DMS153 treated with DMSO at 0.1 percent for 48 hours (cell line): ENCODE results near the gene HTRA3.

Experiments
- DNase-seq: peaks from one replicate; lab custom pipeline; 2025; ENCODE audit not compliant: unreplicated experiment; lab: John Stamatoyannopoulos, UW

HTRA3 gene

DNA sequence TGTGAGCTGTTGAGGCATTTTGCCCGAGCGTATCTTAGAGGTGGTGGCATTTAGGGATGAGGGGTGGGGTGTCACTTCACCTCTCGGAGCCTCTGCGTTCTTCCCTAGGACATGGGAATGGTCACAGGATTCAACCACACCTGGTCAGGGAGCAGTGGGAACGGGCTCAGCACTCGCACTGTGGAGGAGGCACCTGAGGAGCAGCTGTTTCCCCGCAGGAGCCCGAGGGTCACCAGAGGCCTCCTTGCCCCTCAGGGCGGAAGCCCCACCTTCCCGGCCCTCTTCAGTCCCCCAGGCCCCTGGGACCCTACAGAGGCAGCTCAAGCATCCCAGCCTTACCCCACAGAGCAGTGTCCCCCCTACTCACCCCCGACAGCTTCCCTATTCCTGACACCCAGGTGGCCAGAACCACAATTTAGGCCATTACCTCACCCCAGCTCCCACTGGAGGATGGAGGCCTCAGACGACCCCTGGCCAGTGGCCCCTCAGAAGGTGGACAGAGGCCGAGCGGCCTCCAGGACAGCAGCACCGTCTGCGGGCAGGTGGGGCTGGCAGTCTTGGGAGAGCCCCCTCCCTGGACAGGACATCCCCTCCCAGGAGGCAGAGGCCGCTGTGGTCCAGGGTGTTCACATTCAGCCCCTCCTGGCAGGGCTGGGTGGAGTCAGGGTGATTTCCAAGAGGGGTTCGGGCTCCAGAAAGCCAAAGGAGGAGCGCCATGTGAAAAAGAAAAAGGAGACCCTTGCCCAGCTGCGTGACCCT, 4.2 kb upstream of the HTRA3 start:
- DNase-seq: no peak

DNA sequence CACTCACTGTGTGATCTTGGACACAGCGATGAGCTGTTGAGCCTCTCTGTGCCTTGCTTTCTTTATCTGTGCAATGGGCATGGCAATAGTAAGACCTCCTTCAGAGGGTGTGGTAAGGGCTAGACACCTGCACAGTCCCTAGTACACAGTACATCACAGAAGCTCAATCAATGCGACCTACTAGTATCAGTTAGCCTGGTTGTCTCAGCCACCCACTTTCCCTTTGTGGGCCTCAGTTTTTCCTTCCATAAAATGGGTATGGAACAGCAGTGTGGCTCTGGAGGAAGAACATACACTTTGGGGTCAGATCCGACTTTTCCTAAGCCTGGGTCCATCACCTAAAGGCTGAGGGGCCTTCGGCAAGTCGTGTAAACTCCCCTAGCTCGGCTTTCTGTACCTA, 3.5 kb upstream of the HTRA3 start:
- no peak for DNase-seq

DNA sequence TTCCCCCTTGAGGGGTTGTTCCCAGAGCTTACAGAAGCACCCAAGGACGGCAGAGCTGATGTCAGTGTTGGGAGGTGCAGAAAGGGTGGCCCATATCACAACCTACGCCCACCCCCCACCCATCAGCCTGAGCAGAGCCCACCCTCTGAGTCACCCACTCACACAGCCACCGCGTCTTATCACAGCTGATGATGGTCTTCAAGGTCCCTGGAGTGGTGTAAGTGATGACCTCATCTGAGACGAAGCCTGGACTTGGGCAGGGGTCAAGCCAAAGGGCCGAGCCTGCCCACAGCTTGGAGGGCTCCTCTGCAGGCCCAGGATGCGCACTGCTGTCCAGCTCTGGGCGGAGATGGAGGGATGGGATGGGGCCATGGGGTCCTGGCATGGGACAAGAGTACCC, 3.0 kb upstream of the HTRA3 start:
- DNase-seq: no peak

GRCh38 chr4:8267077-8267476, 2.5 kb upstream of the HTRA3 start:
- DNase-seq: no peak

GRCh38 chr4:8268211-8268610, 1.3 kb upstream of the HTRA3 start:
- DNase-seq: no peak

- no peak for DNase-seq
Measured at GRCh38 chr4:8268901-8269534, 536 bp upstream of the HTRA3 start.

- no peak for DNase-seq
Measured at GRCh38 chr4:8270418-8270771, 841 bp downstream of the HTRA3 start.

DNA sequence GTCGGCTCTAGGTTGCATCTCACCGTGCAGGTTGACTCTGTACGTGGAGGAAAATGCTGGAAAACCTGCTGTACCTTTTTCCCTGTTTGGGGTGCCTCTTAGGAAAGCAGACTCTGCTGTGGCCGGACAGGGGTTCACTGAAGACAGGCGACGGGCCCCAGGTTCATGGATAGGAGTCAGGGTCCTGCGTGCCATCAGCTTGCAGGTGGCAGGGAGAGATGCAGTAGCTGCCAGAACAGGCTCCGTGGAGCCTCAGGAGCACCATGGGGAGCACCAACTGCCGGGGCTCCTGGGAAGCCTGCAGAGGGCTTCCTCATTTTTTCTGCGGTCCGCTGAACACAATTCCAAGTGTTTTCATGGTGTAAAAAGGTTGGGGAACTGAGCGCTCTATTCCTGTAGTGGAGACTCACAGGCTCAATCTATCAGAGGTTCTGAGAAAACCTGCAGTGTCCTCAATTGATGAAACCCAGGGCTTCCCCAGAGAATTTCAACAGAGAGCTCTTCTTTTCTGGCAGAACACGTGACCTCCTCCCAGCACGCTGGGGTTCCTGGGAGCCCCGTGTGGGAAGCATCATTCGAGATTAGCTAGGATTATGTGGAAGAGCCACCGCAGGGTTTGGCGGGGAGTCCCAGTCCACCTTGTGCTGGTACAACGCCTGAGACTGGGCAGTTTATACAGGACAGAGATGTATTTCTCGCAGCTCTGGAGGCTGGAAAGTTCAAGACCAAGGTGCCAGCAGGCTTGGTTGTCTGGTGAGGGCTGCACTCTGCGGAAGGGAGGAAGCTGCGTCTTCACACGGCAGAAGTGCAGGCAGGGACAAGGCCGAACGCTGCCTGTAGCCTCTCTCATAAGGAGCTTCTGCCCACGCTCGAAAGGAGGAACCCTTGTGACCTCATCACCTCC, 1.6 kb downstream of the HTRA3 start:
- no peak for DNase-seq

DNA sequence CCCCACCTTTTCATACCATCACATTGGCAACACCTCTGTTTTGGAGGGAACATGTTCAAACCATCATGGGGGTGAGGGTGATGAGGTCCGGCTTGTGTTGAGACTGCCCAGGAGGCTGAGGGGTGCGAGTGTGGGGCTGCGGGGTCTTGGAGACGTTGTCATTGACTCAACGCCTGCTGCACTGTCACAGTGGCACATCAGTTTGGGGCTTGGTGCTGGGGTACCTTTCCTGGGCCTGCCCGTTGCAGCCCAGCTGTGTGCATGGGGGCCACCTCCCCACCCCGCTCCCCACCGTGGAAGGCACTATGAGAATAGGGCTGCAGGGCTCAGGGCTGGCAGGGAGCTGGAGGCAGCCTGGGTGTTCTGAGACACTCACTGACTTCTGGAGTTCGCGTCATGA, 2.3 kb downstream of the HTRA3 start:
- DNase-seq: no peak

DNA sequence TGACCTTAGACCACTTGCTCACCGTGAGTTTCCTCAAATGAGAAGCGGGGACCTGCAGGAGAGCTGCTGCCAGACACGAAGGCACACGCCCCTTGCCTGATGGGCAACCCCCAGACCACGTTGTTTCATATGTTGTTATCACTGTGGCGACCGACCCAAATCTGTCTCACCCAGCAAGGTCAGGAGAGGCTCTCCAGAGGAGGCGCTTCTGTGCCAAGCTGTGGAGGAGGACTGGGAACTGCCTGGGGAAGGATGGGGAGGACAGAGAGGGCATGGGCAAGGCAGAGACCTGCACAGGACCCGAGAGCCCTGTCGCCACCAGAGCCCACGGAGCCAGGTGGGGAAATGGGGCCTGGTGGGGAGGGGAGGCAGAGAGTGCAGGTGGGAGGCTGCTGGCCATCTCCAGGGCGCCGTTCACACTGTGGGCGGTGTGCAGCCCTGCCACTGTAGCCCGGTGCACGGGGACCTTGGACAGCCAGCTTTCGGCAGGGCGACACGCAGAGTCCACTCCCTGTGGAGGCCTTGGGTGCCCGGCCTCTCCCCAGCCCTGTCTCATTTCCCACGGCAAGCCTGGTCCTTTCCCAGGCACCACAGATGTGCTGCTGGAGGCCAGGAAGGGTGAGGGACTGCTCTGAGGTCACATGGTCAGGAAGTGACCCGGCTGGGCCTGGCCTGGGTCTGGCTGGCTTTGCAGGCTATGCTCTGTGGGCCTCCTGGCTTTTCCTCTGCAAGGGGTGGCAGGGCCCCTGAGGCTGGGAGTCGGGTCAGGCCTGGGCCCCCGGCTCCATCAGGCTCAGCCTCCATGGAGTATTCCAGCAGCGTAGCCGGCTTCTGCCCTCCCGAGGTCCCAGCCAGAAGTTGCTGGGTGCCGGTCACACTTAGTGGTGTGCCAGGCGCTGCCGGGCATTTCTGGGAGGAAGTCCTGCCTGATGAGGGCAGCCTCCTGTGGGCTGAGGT, 3.2 kb downstream of the HTRA3 start:
- no peak for DNase-seq

- no peak for DNase-seq
Measured at GRCh38 chr4:8273450-8273849, 3.9 kb downstream of the HTRA3 start.

DNA sequence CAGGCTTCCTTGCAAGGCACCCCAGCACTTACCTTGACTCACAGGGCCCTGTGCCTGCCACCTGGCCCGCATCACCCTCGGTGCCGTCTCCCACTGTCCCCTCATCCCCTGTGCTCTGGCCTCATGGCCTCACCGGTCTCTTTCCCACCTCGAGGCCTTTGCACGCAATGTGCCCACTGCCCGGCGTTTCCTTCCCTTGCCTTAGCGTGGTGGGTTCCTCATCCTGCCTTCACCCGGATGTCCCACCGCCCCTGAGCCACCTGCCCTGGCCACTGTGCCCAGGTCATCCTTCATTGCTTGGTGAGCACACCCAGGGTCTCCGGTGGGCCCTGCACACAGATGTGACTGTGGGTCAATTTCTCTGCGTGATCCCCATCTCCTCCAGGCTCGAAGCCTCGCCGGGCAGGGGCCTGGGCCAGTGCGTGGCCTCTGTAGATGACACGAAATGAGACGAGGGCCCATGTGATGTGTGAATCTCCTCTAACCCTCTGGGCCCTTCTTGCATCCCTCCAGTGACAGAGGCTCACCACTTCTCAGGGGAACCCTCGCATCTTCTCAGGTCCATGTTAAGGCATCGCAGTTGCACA, 4.6 kb downstream of the HTRA3 start:
- DNase-seq: no peak

GRCh38 chr4:8274765-8275547, 5.4 kb downstream of the HTRA3 start:
- no peak for DNase-seq

DNA sequence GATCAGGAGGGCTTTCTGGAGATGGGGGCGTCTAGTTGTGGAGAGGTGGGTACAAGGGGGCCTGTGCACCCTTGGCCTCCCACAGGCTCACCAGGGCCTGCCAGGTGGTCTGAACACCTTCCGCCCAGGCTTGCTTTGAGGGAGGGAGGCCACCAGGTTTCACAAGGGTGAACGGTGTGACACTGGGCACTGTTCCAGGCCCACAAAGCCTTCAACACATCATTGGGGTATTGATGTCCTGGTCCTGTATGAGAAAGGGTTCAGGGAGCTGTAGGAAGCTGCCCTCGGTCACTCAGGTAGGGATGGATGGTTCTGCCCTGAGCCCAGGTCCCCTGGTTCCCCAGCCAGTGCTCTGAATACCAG, 6.0 kb downstream of the HTRA3 start:
- DNase-seq: no peak

GRCh38 chr4:8276358-8277240, 7.0 kb downstream of the HTRA3 start:
- DNase-seq: no peak

DNA sequence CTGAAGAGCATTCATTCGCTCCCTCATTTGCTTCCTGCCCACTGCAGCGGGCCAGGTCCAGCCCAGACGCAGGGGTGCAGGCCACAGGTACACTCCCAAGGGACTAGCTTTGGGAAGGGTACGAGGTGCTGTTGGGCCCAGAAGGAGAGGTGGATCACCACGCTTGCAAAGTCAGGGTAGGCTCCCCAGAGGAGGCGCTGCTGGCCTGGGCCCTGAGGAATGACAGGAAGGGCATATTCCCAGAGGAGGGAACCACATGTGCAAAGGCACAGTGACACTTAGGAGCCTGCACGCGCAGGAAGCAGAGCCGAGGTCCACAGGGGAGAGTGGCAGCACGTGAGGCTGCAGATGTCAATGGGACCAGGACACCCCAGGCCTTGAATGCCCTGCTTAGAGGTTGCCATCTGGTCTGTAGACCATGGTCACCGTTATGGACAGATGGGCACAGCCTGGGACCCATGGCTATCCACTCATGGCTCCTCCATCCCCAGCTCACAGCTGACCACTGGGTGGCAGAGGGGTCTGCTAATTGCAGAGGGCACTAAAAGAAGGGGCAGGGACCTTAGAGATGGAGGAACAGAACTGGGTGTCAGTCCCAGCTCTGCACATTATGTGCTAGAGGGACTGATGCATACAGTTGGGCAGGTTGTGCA, 7.9 kb downstream of the HTRA3 start:
- DNase-seq: no peak

- no peak for DNase-seq
Measured at GRCh38 chr4:8278009-8278395, 8.4 kb downstream of the HTRA3 start.
